Neural cell (in vitro differentiated cells): ENCODE measurements around the gene RSRC1. TPM values are rescaled to one million over a fixed set of nuclear protein-coding genes. Genes with fewer than 3 reads are reported as not detected.

Experiments used
- H2AFZ ChIP-seq: fragments of 200-600, 300-800 bp; sonication (generic), shearing (Covaris generic); 2 replicates; pipeline ENCODE4 v1.6.0; 2014; ENCODE audit warnings: low read depth, mild to moderate bottlenecking, antibody characterized with exemption, low read length, moderate library complexity
- H3F3A ChIP-seq: fragments of 200-600 bp; shearing (Covaris generic); 2 replicates; pipeline ENCODE4 v1.6.1; 2016; ENCODE audit warnings: mild to moderate bottlenecking, moderate library complexity, mixed read lengths, antibody characterized with exemption, low read length; ENCODE audit not compliant: insufficient read depth, poor library complexity, severe bottlenecking
- H3K27ac ChIP-seq: fragments of 200-600, 300-800 bp; sonication (generic), shearing (Covaris generic); 2 replicates; pipeline ENCODE4 v1.5.1; 2014; ENCODE audit warnings: mild to moderate bottlenecking, low read length, moderate library complexity
- H3K27me3 ChIP-seq: fragments of 300-800, 200-600 bp; sonication (generic), shearing (Covaris generic); 2 replicates; pipeline ENCODE4 v1.6.0; 2014; ENCODE audit warnings: mild to moderate bottlenecking, low read depth, low read length, moderate library complexity; ENCODE audit not compliant: insufficient read depth
- H3K36me3 ChIP-seq: fragments of 300-800, 200-600 bp; sonication (generic), shearing (Covaris generic); 2 replicates; pipeline ENCODE4 v1.5.1; 2014; ENCODE audit warnings: mild to moderate bottlenecking, antibody characterized with exemption, low read length, moderate library complexity; ENCODE audit not compliant: insufficient read depth
- H3K4me2 ChIP-seq: fragments of 300-800, 200-600 bp; sonication (generic), shearing (Covaris generic); 2 replicates; pipeline ENCODE4 v1.6.0; 2014; ENCODE audit warnings: mild to moderate bottlenecking, low read length
- H3K4me3 ChIP-seq: fragments of 300-800, 200-600 bp; sonication (generic), shearing (Covaris generic); 2 replicates; pipeline ENCODE4 v1.5.1; 2014; ENCODE audit warnings: mild to moderate bottlenecking, low read length, moderate library complexity
- H3K79me2 ChIP-seq: fragments of 200-600 bp; shearing (Covaris generic); replicated peaks from 2 replicates; pipeline ENCODE4 v1.6.0; 2014; ENCODE audit warnings: mild to moderate bottlenecking, low read length, moderate library complexity; ENCODE audit not compliant: insufficient read depth
- H3K9ac ChIP-seq: fragments of 300-800, 200-600 bp; sonication (generic), shearing (Covaris generic); 2 replicates; pipeline ENCODE4 v1.6.1; 2016; ENCODE audit warnings: mild to moderate bottlenecking, low read length, mixed read lengths
- H3K9me2 ChIP-seq: fragments of 200-600 bp; shearing (Covaris generic); 2 replicates; pipeline ENCODE4 v1.6.1; 2016; ENCODE audit warnings: mild to moderate bottlenecking, low read length, mixed read lengths; ENCODE audit not compliant: insufficient read depth
- H3K9me3 ChIP-seq: fragments of 200-600, 300-800 bp; sonication (generic), shearing (Covaris generic); 2 replicates; pipeline ENCODE4 v1.6.1; 2016; ENCODE audit warnings: mild to moderate bottlenecking, mixed run types, low read length, moderate library complexity, mixed read lengths
- H4K20me1 ChIP-seq: fragments of 200-600 bp; shearing (Covaris generic); 2 replicates; pipeline ENCODE4 v1.6.1; 2016; ENCODE audit warnings: mild to moderate bottlenecking, mixed run types; ENCODE audit not compliant: insufficient read depth
- CTCF ChIP-seq: fragments of 450-650 bp; IDR thresholded peaks from 2 replicates; pipeline ENCODE4 v1.5.1; 2014; ENCODE audit warnings: antibody characterized with exemption, mild to moderate bottlenecking, moderate library complexity; ENCODE audit not compliant: poor library complexity, severe bottlenecking
- EP300 ChIP-seq: fragments of 450-650 bp; conservative IDR thresholded peaks from 2 replicates; pipeline ENCODE4 v1.6.1; 2014; ENCODE audit warnings: antibody characterized with exemption, mild to moderate bottlenecking, moderate library complexity; ENCODE audit not compliant: poor library complexity, severe bottlenecking
- EZH2 ChIP-seq: fragments of 200-600, 300-800 bp; shearing (Covaris generic), sonication (generic); IDR thresholded peaks from 2 replicates; pipeline ENCODE4 v1.6.1; 2014; ENCODE audit warnings: antibody characterized with exemption, low read length, borderline replicate concordance, mild to moderate bottlenecking; ENCODE audit not compliant: insufficient read depth, poor library complexity, severe bottlenecking
- MXI1 ChIP-seq: fragments of 450-650 bp; conservative IDR thresholded peaks from 2 replicates; pipeline ENCODE4 v1.6.1; 2014; ENCODE audit warnings: antibody characterized with exemption, mild to moderate bottlenecking; ENCODE audit not compliant: poor library complexity, severe bottlenecking
- POLR2AphosphoS5 ChIP-seq: IDR thresholded peaks from 2 replicates; pipeline ENCODE4 v1.6.1; 2012
- RAD21 ChIP-seq: fragments of 450-650 bp; conservative IDR thresholded peaks from 2 replicates; pipeline ENCODE4 v1.6.1; 2014; ENCODE audit warnings: antibody characterized with exemption, mild to moderate bottlenecking, moderate library complexity
- REST ChIP-seq: IDR thresholded peaks from 2 replicates; pipeline ENCODE4 v1.6.1; 2012; ENCODE audit warnings: borderline replicate concordance
- SMC3 ChIP-seq: fragments of 450-650 bp; conservative IDR thresholded peaks from 2 replicates; pipeline ENCODE4 v1.6.1; 2014; ENCODE audit warnings: antibody characterized with exemption, mild to moderate bottlenecking, moderate library complexity; ENCODE audit not compliant: poor library complexity
- TAF1 ChIP-seq: IDR thresholded peaks from 2 replicates; pipeline ENCODE4 v1.6.1; 2012; ENCODE audit warnings: low read depth
- polyA plus RNA-seq: library from polyadenylated mRNA; depleted of rRNA; stranded (reverse); fragments of >200 nt; gene quantifications from 2 replicates; pipeline ENCODE4 v1.2.3, GENCODE V29; 2014

The RSRC1 gene
- polyA plus RNA-seq, 1 donor from 2014 or later = 28.1 TPM

GRCh38 chr3:158563076-158563475 is 453.2 kb downstream of the RSRC1 start:
- Histone ChIP-seq H2AFZ (no peak overlapping the region), H3K36me3 (no peaks in the 10 kb centered on the region), H3K4me3 (no peak overlapping the region), H3K9ac (no peak overlapping the region), H3K27me3 (no peaks in the 10 kb centered on the region), H3K9me3 (no peaks in the 10 kb centered on the region), H4K20me1 (no peaks in the 10 kb centered on the region), H3K4me2 (no peak overlapping the region), H3F3A (no peaks in the 10 kb centered on the region), H3K79me2 (no peaks in the 10 kb centered on the region), H3K27ac (no peak overlapping the region), H3K9me2 (no peaks in the 10 kb centered on the region)
- TF ChIP-seq REST (no peak), POLR2AphosphoS5 (no peak), SMC3 (no peak), EZH2 (no peak), RAD21 (no peak)

- H3K27ac ChIP-seq = no peak overlapping the region
- H3K4me3 ChIP-seq = no peak overlapping the region
- H3K9ac ChIP-seq = no peak overlapping the region
- H2AFZ ChIP-seq = no peak overlapping the region
- H3K9me3 ChIP-seq = no peaks in the 10 kb centered on the region
- no peak overlapping the region for H3K4me2 ChIP-seq
- H3K79me2 ChIP-seq = no peaks in the 10 kb centered on the region
- no peaks in the 10 kb centered on the region for H3K36me3 ChIP-seq
- no peaks in the 10 kb centered on the region for H3F3A ChIP-seq
- H4K20me1 ChIP-seq = no peaks in the 10 kb centered on the region
- no peaks in the 10 kb centered on the region for H3K27me3 ChIP-seq
- H3K9me2 ChIP-seq = no peaks in the 10 kb centered on the region
- TF ChIP-seq SMC3 = no peak
- no peak for TF ChIP-seq EZH2
- TF ChIP-seq RAD21 = no peak
- no peak for TF ChIP-seq CTCF
- no peak for TF ChIP-seq REST
- no peak for TF ChIP-seq TAF1
- TF ChIP-seq EP300 = no peak
- no peak for TF ChIP-seq POLR2AphosphoS5
- no peak for TF ChIP-seq MXI1
Measured at GRCh38 chr3:158565076-158565475, 455.2 kb downstream of the RSRC1 start.
